Right lobe of liver (tissue), 6 donors: ENCODE measurements around the gene SOBP. TPM values are rescaled to one million over a fixed set of nuclear protein-coding genes. Genes with fewer than 3 reads are reported as not detected.

Experiments used
- ATAC-seq, 4 donors: fragments of 200-7000 bp; cut with Tn5 transposase; one replicate each; pipeline ENCODE4 v1.9.1; 2020; ENCODE audit warnings: mild to moderate bottlenecking in 4 of 4, moderate library complexity in 4 of 4
- DNase-seq, 3 donors: peaks; one replicate each; pipeline ENCODE4 v3.0.0-alpha.2; 2020
- H3K27ac ChIP-seq, 3 donors: fragments of 200-600 bp; one replicate each; pipeline ENCODE4 v1.8.0; 2022
- H3K27me3 ChIP-seq, 2 donors: fragments of 200-600 bp; one replicate each; pipeline ENCODE4 v1.8.0; 2022
- H3K36me3 ChIP-seq, 4 donors: fragments of 200-600 bp; sonication (generic) in 1 of 4; one replicate each; pipeline versions ENCODE4 v1.5.1 to v1.8.0; 2017 to 2022; ENCODE audit warnings: control low read depth in 1 of 4
- H3K4me1 ChIP-seq, 4 donors: fragments of 200-600 bp; sonication (generic) in 1 of 4; one replicate each; pipeline versions ENCODE4 v1.5.1 to v1.8.0; 2017 to 2022; ENCODE audit warnings: control low read depth in 1 of 4
- H3K4me3 ChIP-seq, 3 donors: fragments of 200-600 bp; one replicate each; pipeline ENCODE4 v1.8.0; 2022
- H3K9me3 ChIP-seq, 4 donors: fragments of 200-600 bp; sonication (generic) in 1 of 4; one replicate each; pipeline versions ENCODE4 v1.5.1 to v1.8.0; 2017 to 2022; ENCODE audit warnings: control low read depth in 1 of 4
- CTCF ChIP-seq, 4 donors: fragments of 200-600 bp in 3 of 4; fragments of 450-650 bp in 1 of 4; IDR thresholded peaks; one replicate each; pipeline versions ENCODE4 v1.5.1 to v1.8.0; 2016 to 2022; ENCODE audit warnings: antibody characterized with exemption in 4 of 4, mild to moderate bottlenecking in 2 of 4
- POLR2A ChIP-seq: fragments of 450-650 bp; IDR thresholded peaks from one replicate; pipeline ENCODE4 v1.6.1; 2017; ENCODE audit warnings: antibody characterized with exemption, mild to moderate bottlenecking
- WGBS: methylation state at CpG from one replicate; pipeline ENCODE4 v1.1.6; 2018; ENCODE audit warnings: low coverage, low lambda C conversion rate; ENCODE audit not compliant: insufficient coverage; ENCODE audit errors: missing lambda C conversion rate; 5-methylcytosine and 5-hydroxymethylcytosine counted together
- intact Hi-C, 2 donors: fragments of 100-400 bp; cut with DNase I; formaldehyde crosslinking; loops; one replicate each; pipeline versions ENCODE4 v1.11.2 to v1.14.1; 2022
- total RNA-seq, 6 experiments: library from RNA; depleted of rRNA in 2 of 6; stranded (reverse); fragments of >200 nt in 2 of 6; fragmentation: NEBNext Ultra II Directional in 3 of 6; extraction: Animal tissue kit (Norgen Biotek cat#: 25700) in 3 of 6; gene quantifications; one replicate each; pipeline versions ENCODE4 v1.1.0 to v1.2.4, GENCODE V29; 2016 to 2023
- donor health status: DM: no; HTN: yes; CAD: no.
- donor health status: DM: no; HTN: no; CAD: no.
- donor health status: DM: no; HTN: no; CAD: no.
- donor health status: DM: no; HTN: yes; CAD: no.
- donor health status: DM: no; HTN: yes; CAD: no.

Gene SOBP
- total RNA-seq, 6 experiments from 2014 or later = 1.3 to 3.5 (median 1.6) TPM

DNA sequence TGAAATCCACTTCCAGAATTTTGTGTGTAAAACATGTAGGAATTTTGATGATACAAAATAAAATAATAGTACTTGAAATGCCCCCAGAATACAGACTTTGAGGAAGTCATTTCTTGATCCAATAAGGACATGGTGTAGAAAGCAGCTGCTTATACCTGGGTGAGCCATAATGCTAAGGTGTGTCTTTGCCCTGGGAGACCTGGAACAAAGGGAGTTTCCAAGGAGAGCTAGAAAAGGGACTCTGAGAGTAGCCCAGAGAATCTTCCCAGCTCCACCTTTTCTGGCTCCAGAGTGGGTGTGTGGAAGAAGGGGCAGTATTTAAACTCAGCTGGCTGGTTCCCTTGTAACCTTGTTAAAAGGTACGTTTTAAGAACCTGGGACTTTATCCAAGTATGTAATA, 77.7 kb downstream of the SOBP start:
- Histone ChIP-seq H3K27me3 (no peaks in the 10 kb centered on the region), H3K9me3 (no peaks in the 10 kb centered on the region), H3K4me1 (no peaks in the 10 kb centered on the region), H3K4me3 (no peak overlapping the region), H3K36me3 (no peaks in the 10 kb centered on the region), H3K27ac (no peak overlapping the region)
- ATAC-seq (no peak), DNase-seq (no peak)
- WGBS = 55% methylated on average over 1 of the region's 1 CpG
- intact Hi-C loops = no loop called here
- no peak for TF ChIP-seq CTCF (IDR thresholded peaks at IDR 0.05)
- TF ChIP-seq POLR2A = no peak

DNA sequence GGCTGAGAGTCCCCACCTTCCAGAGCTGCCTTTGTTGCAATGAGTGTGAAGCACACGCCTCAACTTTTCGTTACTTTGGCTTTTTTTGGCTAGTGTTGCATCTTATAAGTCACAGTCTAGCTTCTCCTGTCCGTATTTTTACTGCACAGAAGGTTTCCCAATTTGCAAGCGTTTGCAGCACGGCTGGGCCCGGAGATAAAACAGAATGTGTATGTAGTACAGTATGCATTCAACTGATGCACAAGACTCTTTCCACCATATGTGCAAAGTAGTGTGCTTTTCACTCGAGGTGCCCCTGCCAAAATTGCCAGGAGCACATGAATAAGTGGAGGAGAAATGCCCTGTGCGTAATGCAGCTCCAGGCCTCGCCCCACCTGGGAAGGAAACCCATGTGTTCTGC, 79.6 kb downstream of the SOBP start:
- DNase-seq (no peak), ATAC-seq (no peak)
- no peaks in the 10 kb centered on the region for H3K9me3 ChIP-seq
- no peaks in the 10 kb centered on the region for H3K4me1 ChIP-seq
- H3K27me3 ChIP-seq = no peaks in the 10 kb centered on the region
- H3K4me3 ChIP-seq = no peak overlapping the region
- H3K36me3 ChIP-seq = no peaks in the 10 kb centered on the region
- intact Hi-C loops = no loop called here
- H3K27ac ChIP-seq = no peak overlapping the region
- WGBS = 88% methylated on average over 5 of the region's 9 CpGs
- no peak for TF ChIP-seq POLR2A
- no peak for TF ChIP-seq CTCF (IDR thresholded peaks at IDR 0.05)

DNA sequence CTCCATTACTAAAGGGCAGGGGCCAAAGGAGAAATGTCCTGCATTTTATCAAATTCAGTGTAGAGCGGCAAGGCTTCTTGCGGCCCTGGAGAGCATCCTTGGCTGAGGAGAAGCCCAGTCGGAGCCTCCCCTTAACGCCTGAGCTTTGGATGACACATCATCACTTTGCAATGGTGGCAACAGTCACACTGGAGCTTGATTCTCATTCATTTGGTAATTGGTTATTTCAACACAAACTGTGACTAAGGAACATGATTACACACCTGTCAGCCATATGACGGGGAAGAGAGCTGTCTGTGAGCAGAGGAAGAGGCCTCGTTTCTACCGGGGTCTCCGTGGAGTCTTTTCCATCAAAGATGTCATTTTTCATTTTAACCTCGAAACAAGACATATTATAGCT, 81.4 kb downstream of the SOBP start:
- intact Hi-C loops = no loop called here
- Histone ChIP-seq H3K27me3 (no peaks in the 10 kb centered on the region), H3K27ac (no peak overlapping the region), H3K4me3 (no peak overlapping the region), H3K9me3 (no peaks in the 10 kb centered on the region), H3K36me3 (no peaks in the 10 kb centered on the region), H3K4me1 (no peaks in the 10 kb centered on the region)
- 94% methylated on average over 5 of the region's 9 CpGs for WGBS
- ATAC-seq (no peak), DNase-seq (no peak)
- TF ChIP-seq CTCF (IDR thresholded peaks at IDR 0.05) (no peak), POLR2A (no peak)

DNA sequence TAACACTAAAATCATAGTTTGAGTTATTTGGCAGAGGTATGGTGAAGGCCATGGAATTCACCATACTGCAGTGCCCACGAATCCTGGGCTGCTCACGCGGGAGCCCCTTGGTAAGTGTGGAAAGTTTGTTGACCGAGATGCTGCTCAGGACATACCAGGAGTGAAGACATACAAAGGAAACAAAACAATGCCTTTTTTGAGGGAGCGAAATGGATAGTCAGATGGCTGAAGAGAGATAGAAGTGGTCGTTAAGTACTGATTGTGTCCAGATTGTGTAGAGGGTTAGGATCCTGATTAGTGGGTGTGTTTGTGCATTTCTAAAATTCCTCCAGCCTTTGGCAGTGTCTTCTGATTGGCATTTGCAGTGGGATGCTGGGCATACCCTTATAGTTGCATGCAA, 83.0 kb downstream of the SOBP start:
- intact Hi-C loops = no loop called here
- DNase-seq (no peak), ATAC-seq (no peak)
- Histone ChIP-seq H3K36me3 (no peaks in the 10 kb centered on the region), H3K9me3 (no peaks in the 10 kb centered on the region), H3K27ac (no peak overlapping the region), H3K4me1 (no peaks in the 10 kb centered on the region), H3K27me3 (no peaks in the 10 kb centered on the region), H3K4me3 (no peak overlapping the region)
- 87% methylated on average over 6 of the region's 6 CpGs for WGBS
- TF ChIP-seq CTCF (IDR thresholded peaks at IDR 0.05) (no peak), POLR2A (no peak)

- intact Hi-C loops = no loop called here
- no peaks in the 10 kb centered on the region for H3K36me3 ChIP-seq
- 89% methylated on average over 4 of the region's 6 CpGs for WGBS
Measured at GRCh38 chr6:107574856-107575255, 84.9 kb downstream of the SOBP start.

More at GRCh38 chr6:107574856-107575255, 84.9 kb downstream of the SOBP start:
- no peak for TF ChIP-seq CTCF (IDR thresholded peaks at IDR 0.05)
- Histone ChIP-seq H3K4me3 (no peak overlapping the region), H3K4me1 (no peaks in the 10 kb centered on the region), H3K27ac (no peak overlapping the region), H3K27me3 (no peaks in the 10 kb centered on the region), H3K9me3 (no peaks in the 10 kb centered on the region)
- no peak for DNase-seq
- ATAC-seq = no peak
